Neural cell (in vitro differentiated cells): Measurements from ENCODE around the gene TMEM98.

ENCODE experiments used
- CTCF ChIP-seq: fragments of 450-650 bp; IDR thresholded peaks from 2 replicates; pipeline ENCODE4 v1.5.1; 2014; ENCODE audit warnings: antibody characterized with exemption, mild to moderate bottlenecking, moderate library complexity; ENCODE audit not compliant: poor library complexity, severe bottlenecking
- EP300 ChIP-seq: fragments of 450-650 bp; conservative IDR thresholded peaks from 2 replicates; pipeline ENCODE4 v1.6.1; 2014; ENCODE audit warnings: antibody characterized with exemption, mild to moderate bottlenecking, moderate library complexity; ENCODE audit not compliant: poor library complexity, severe bottlenecking
- EZH2 ChIP-seq: fragments of 200-600, 300-800 bp; shearing (Covaris generic), sonication (generic); IDR thresholded peaks from 2 replicates; pipeline ENCODE4 v1.6.1; 2014; ENCODE audit warnings: antibody characterized with exemption, low read length, borderline replicate concordance, mild to moderate bottlenecking; ENCODE audit not compliant: insufficient read depth, poor library complexity, severe bottlenecking
- MXI1 ChIP-seq: fragments of 450-650 bp; conservative IDR thresholded peaks from 2 replicates; pipeline ENCODE4 v1.6.1; 2014; ENCODE audit warnings: antibody characterized with exemption, mild to moderate bottlenecking; ENCODE audit not compliant: poor library complexity, severe bottlenecking
- POLR2AphosphoS5 ChIP-seq: IDR thresholded peaks from 2 replicates; pipeline ENCODE4 v1.6.1; 2012
- RAD21 ChIP-seq: fragments of 450-650 bp; conservative IDR thresholded peaks from 2 replicates; pipeline ENCODE4 v1.6.1; 2014; ENCODE audit warnings: antibody characterized with exemption, mild to moderate bottlenecking, moderate library complexity
- SMC3 ChIP-seq: fragments of 450-650 bp; conservative IDR thresholded peaks from 2 replicates; pipeline ENCODE4 v1.6.1; 2014; ENCODE audit warnings: antibody characterized with exemption, mild to moderate bottlenecking, moderate library complexity; ENCODE audit not compliant: poor library complexity
- TF ChIP-seq, protein P1 (sequence below): IDR thresholded peaks from 2 replicates; pipeline ENCODE4 v1.6.1; 2012; ENCODE audit warnings: borderline replicate concordance

GRCh38 chr17:32882029-32882428, 45.9 kb upstream of the TMEM98 start:
- TF ChIP-seq CTCF (no peak), EP300 (no peak), POLR2AphosphoS5 (no peak), EZH2 (no peak), RAD21 (no peak), MXI1 (no peak), SMC3 (no peak)
- TF ChIP-seq, protein P1, sequence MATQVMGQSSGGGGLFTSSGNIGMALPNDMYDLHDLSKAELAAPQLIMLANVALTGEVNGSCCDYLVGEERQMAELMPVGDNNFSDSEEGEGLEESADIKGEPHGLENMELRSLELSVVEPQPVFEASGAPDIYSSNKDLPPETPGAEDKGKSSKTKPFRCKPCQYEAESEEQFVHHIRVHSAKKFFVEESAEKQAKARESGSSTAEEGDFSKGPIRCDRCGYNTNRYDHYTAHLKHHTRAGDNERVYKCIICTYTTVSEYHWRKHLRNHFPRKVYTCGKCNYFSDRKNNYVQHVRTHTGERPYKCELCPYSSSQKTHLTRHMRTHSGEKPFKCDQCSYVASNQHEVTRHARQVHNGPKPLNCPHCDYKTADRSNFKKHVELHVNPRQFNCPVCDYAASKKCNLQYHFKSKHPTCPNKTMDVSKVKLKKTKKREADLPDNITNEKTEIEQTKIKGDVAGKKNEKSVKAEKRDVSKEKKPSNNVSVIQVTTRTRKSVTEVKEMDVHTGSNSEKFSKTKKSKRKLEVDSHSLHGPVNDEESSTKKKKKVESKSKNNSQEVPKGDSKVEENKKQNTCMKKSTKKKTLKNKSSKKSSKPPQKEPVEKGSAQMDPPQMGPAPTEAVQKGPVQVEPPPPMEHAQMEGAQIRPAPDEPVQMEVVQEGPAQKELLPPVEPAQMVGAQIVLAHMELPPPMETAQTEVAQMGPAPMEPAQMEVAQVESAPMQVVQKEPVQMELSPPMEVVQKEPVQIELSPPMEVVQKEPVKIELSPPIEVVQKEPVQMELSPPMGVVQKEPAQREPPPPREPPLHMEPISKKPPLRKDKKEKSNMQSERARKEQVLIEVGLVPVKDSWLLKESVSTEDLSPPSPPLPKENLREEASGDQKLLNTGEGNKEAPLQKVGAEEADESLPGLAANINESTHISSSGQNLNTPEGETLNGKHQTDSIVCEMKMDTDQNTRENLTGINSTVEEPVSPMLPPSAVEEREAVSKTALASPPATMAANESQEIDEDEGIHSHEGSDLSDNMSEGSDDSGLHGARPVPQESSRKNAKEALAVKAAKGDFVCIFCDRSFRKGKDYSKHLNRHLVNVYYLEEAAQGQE = no peak
